Mesenchymal stem cell (in vitro differentiated cells and primary cell): ENCODE results near the gene EWSR1.
"Not testable (repeated sequence)": the region's sequence is repeated elsewhere in the genome, so short reads cannot be mapped to it uniquely, and the experiment has no call there.

Source experiments
- DNase-seq: peaks from one replicate; pipeline ENCODE4 v3.0.0-alpha.2; 2013
- H2AFZ ChIP-seq: one replicate; pipeline ENCODE4 v1.6.1; 2013; ENCODE audit warnings: low read depth, mild to moderate bottlenecking, control low read depth, inconsistent platforms, low read length, moderate library complexity
- H2AK5ac ChIP-seq: 2 replicates; pipeline ENCODE4 v1.6.1; 2013; ENCODE audit warnings: low read length, moderate library complexity, mild to moderate bottlenecking, inconsistent platforms; ENCODE audit not compliant: severe bottlenecking
- H2BK120ac ChIP-seq: one replicate; pipeline ENCODE4 v1.6.1; 2013; ENCODE audit warnings: low read depth, mild to moderate bottlenecking, inconsistent platforms, low read length, moderate library complexity
- H2BK12ac ChIP-seq, 2 experiments: one replicate each; pipeline ENCODE4 v1.6.1; 2013; ENCODE audit warnings: inconsistent platforms in 2 of 2, low read length in 2 of 2, mild to moderate bottlenecking in 2 of 2, moderate library complexity in 2 of 2, control low read depth in 1 of 2
- H2BK15ac ChIP-seq: one replicate; pipeline ENCODE4 v1.6.1; 2013; ENCODE audit warnings: mild to moderate bottlenecking, low read depth, inconsistent platforms; ENCODE audit not compliant: poor library complexity, severe bottlenecking
- H2BK5ac ChIP-seq: 2 replicates; pipeline ENCODE4 v1.6.1; 2013; ENCODE audit warnings: low read depth, mild to moderate bottlenecking, low read length, control low read depth, inconsistent platforms; ENCODE audit not compliant: poor library complexity, severe bottlenecking
- H3K14ac ChIP-seq, 2 experiments: one replicate each; pipeline ENCODE4 v1.6.1; 2013; ENCODE audit warnings: inconsistent platforms in 2 of 2, low read length in 2 of 2, control low read depth in 1 of 2, mild to moderate bottlenecking in 1 of 2, moderate library complexity in 1 of 2
- H3K18ac ChIP-seq, 2 experiments: one replicate each; pipeline ENCODE4 v1.6.1; 2013; ENCODE audit warnings: inconsistent platforms in 2 of 2, low read length in 2 of 2, control low read depth in 1 of 2, low read depth in 1 of 2, mild to moderate bottlenecking in 1 of 2
- H3K23ac ChIP-seq, 2 experiments: one replicate each; pipeline ENCODE4 v1.6.1; 2013; ENCODE audit warnings: inconsistent platforms in 2 of 2, low read length in 2 of 2, mild to moderate bottlenecking in 2 of 2, moderate library complexity in 2 of 2, control low read depth in 1 of 2
- H3K27ac ChIP-seq: 2 replicates; pipeline ENCODE4 v1.5.1; 2013; ENCODE audit warnings: mild to moderate bottlenecking, moderate library complexity, low read length, control low read depth, inconsistent platforms; ENCODE audit not compliant: poor library complexity, severe bottlenecking
- H3K27me3 ChIP-seq, 2 experiments: 2 replicates each; pipeline versions ENCODE4 v1.6.1 to v1.7.0; 2013; ENCODE audit warnings: low read length in 2 of 2, mild to moderate bottlenecking in 2 of 2, moderate library complexity in 2 of 2, control low read depth in 1 of 2, inconsistent platforms in 1 of 2; ENCODE audit not compliant: control insufficient read depth in 1 of 2, insufficient read depth in 1 of 2
- H3K36me3 ChIP-seq, 2 experiments: 2 replicates each; pipeline versions ENCODE4 v1.6.1 to v1.7.0; 2013; ENCODE audit warnings: low read length in 2 of 2, control low read depth in 1 of 2, inconsistent platforms in 1 of 2, low read depth in 1 of 2, mild to moderate bottlenecking in 1 of 2; ENCODE audit not compliant: insufficient read depth in 2 of 2, control insufficient read depth in 1 of 2
- H3K4ac ChIP-seq, 2 experiments: one replicate each; pipeline ENCODE4 v1.6.1; 2013; ENCODE audit warnings: inconsistent platforms in 2 of 2, low read length in 2 of 2, mild to moderate bottlenecking in 2 of 2, moderate library complexity in 2 of 2, control low read depth in 1 of 2, low read depth in 1 of 2
- H3K4me1 ChIP-seq: 2 replicates; pipeline ENCODE4 v1.6.1; 2013; ENCODE audit warnings: low read depth, low read length, control low read depth; ENCODE audit not compliant: control insufficient read depth, insufficient read depth
- H3K4me2 ChIP-seq: 2 replicates; pipeline ENCODE4 v1.6.1; 2013; ENCODE audit warnings: low read length, mild to moderate bottlenecking, inconsistent platforms; ENCODE audit not compliant: poor library complexity, severe bottlenecking
- H3K4me3 ChIP-seq, 2 experiments: 2 replicates each; pipeline versions ENCODE4 v1.5.1 to v1.7.0; 2013; ENCODE audit warnings: low read length in 2 of 2, mild to moderate bottlenecking in 2 of 2, control low read depth in 1 of 2, low read depth in 1 of 2; ENCODE audit not compliant: insufficient read depth in 1 of 2
- H3K79me1 ChIP-seq: replicated peaks from 2 replicates; pipeline ENCODE4 v1.6.1; 2013; ENCODE audit warnings: mild to moderate bottlenecking, control low read depth, low read length, inconsistent platforms; ENCODE audit not compliant: poor library complexity, severe bottlenecking
- H3K9ac ChIP-seq: 2 replicates; pipeline ENCODE4 v1.7.0; 2013; ENCODE audit warnings: mild to moderate bottlenecking, low read length, moderate library complexity
- H3K9me3 ChIP-seq: 2 replicates; pipeline ENCODE4 v1.7.0; 2013; ENCODE audit warnings: mild to moderate bottlenecking, low read length; ENCODE audit not compliant: control insufficient read depth
- H4K8ac ChIP-seq: one replicate; pipeline ENCODE4 v1.6.1; 2013; ENCODE audit warnings: inconsistent platforms, mild to moderate bottlenecking, low read length, moderate library complexity
- H4K91ac ChIP-seq: one replicate; pipeline ENCODE4 v1.6.1; 2013; ENCODE audit warnings: mild to moderate bottlenecking, low read length, inconsistent platforms
- whole genome bisulfite sequencing: methylation state at CpG from one replicate; pipeline ENCODE4 v1.1.7; 2013; ENCODE audit warnings: mixed read lengths; 5-methylcytosine and 5-hydroxymethylcytosine counted together

The EWSR1 gene

GRCh38 chr22:29244785-29245625, 23.1 kb upstream of the EWSR1 start:
- Histone ChIP-seq H2BK5ac (no peak overlapping the region), H3K18ac (peak overlapping the region in 1 of 2 experiments; percentile 19), H3K36me3 (no peaks in the 10 kb centered on the region), H2BK15ac (no peak overlapping the region), H3K4me2 (no peak overlapping the region), H2AFZ (no peak overlapping the region), H4K91ac (peak overlapping the region; percentile 46), H3K79me1 (no peaks in the 10 kb centered on the region), H3K14ac (no peak overlapping the region), H3K27ac (no peak overlapping the region), H3K4me1 (peaks cover 2% of the 10 kb centered on the region), H2BK120ac (no peak overlapping the region), H3K23ac (no peak overlapping the region), H3K27me3 (peaks cover 8 to 18% of the 10 kb centered on the region in 2 experiments), H3K9me3 (peaks cover 15% of the 10 kb centered on the region), H4K8ac (peak overlapping the region; percentile 63), H3K4ac (no peak overlapping the region), H2BK12ac (no peak overlapping the region), H3K4me3 (no peak overlapping the region), H3K9ac (no peak overlapping the region), H2AK5ac (no peak overlapping the region)
- no peak for DNase-seq
- 78% methylated on average over 4 of the region's 7 CpGs for WGBS

GRCh38 chr22:29245626-29246385, 22.3 kb upstream of the EWSR1 start:
- Histone ChIP-seq H3K9ac (no peak overlapping the region), H2BK15ac (peak overlapping the region; percentile 84), H3K79me1 (no peaks in the 10 kb centered on the region), H2BK12ac (no peak overlapping the region), H3K27ac (no peak overlapping the region), H3K36me3 (no peaks in the 10 kb centered on the region), H3K4me3 (no peak overlapping the region), H2BK5ac (no peak overlapping the region), H3K23ac (no peak overlapping the region), H3K27me3 (peaks cover 8 to 18% of the 10 kb centered on the region in 2 experiments), H3K4ac (no peak overlapping the region), H3K18ac (no peak overlapping the region), H2BK120ac (no peak overlapping the region), H3K14ac (no peak overlapping the region), H4K91ac (peak overlapping the region; percentile 39), H2AFZ (no peak overlapping the region), H3K9me3 (peaks cover 9% of the 10 kb centered on the region), H2AK5ac (no peak overlapping the region), H3K4me1 (peaks cover 2% of the 10 kb centered on the region), H3K4me2 (no peak overlapping the region), H4K8ac (peak overlapping the region; percentile 63)
- 46% methylated on average over 10 of the region's 11 CpGs for WGBS
- peak; percentile 62 for DNase-seq

- H3K23ac ChIP-seq, H4K91ac ChIP-seq, H2BK120ac ChIP-seq, H3K4me1 ChIP-seq, H4K8ac ChIP-seq, H3K4me3 ChIP-seq, H2AK5ac ChIP-seq, H2BK15ac ChIP-seq, H2BK12ac ChIP-seq, DNase-seq, H3K14ac ChIP-seq, H3K4me2 ChIP-seq, H2AFZ ChIP-seq, H3K79me1 ChIP-seq, H3K4ac ChIP-seq, H2BK5ac ChIP-seq, H3K9me3 ChIP-seq, H3K27ac ChIP-seq, H3K9ac ChIP-seq, H3K18ac ChIP-seq, H3K36me3 ChIP-seq: not testable (repeated sequence)
- H3K27me3 ChIP-seq, result peaks cover 14 to 15% of the 10 kb centered on the region in 2 experiments
- 96% methylated on average over 10 of the region's 10 CpGs for WGBS
Measured at GRCh38 chr22:29247891-29248290, 20.2 kb upstream of the EWSR1 start.

- no peak overlapping the region for H2BK15ac ChIP-seq
- H3K4me3 ChIP-seq, result no peak overlapping the region
- H2BK5ac ChIP-seq, result no peak overlapping the region
- H3K79me1 ChIP-seq, result no peaks in the 10 kb centered on the region
- no peak overlapping the region for H3K23ac ChIP-seq
- no peak overlapping the region for H2AFZ ChIP-seq
- H2AK5ac ChIP-seq, result no peak overlapping the region
- no peak overlapping the region for H4K91ac ChIP-seq
- H3K4me1 ChIP-seq, result no peaks in the 10 kb centered on the region
- H3K18ac ChIP-seq, result no peak overlapping the region
- no peak overlapping the region for H3K14ac ChIP-seq
- H2BK12ac ChIP-seq, result no peak overlapping the region
- no peak overlapping the region for H3K9ac ChIP-seq
- H3K4me2 ChIP-seq, result no peak overlapping the region
- 91% methylated on average over 5 of the region's 5 CpGs for WGBS
- no peak overlapping the region for H2BK120ac ChIP-seq
- H3K27me3 ChIP-seq, result peaks cover 0 to 5% of the 10 kb centered on the region in 2 experiments
- DNase-seq, result no peak
- no peak overlapping the region for H3K4ac ChIP-seq
- H3K9me3 ChIP-seq, result no peaks in the 10 kb centered on the region
- H4K8ac ChIP-seq, result no peak overlapping the region
- no peak overlapping the region for H3K27ac ChIP-seq
- peaks cover 0 to 4% of the 10 kb centered on the region in 2 experiments for H3K36me3 ChIP-seq
Measured at GRCh38 chr22:29251265-29251664, 16.8 kb upstream of the EWSR1 start.
